T-helper 1 cell treated with Interleukin-12 subunit alpha and Interleukin-12 subunit beta and Interleukin-4 antibody, amounts not matched to agents 30 ng/mL and 1 ng/mL, for 36 hours (primary cell): ENCODE measurements around the gene ANKRD27. TPM values are rescaled to one million over a fixed set of nuclear protein-coding genes. Genes with fewer than 3 reads are reported as not detected.

Experiments
- intact Hi-C: fragments of 100-400 bp; cut with micrococcal nuclease; formaldehyde crosslinking; loops from one replicate; pipeline ENCODE4 v1.15.1; 2024
- total RNA-seq: library from RNA; stranded (reverse); gene quantifications from 2 replicates; pipeline ENCODE4 v1.2.3, GENCODE V29; 2022

Gene ANKRD27
- total RNA-seq, 1 donor from 2014 or later: 40.0 TPM

DNA sequence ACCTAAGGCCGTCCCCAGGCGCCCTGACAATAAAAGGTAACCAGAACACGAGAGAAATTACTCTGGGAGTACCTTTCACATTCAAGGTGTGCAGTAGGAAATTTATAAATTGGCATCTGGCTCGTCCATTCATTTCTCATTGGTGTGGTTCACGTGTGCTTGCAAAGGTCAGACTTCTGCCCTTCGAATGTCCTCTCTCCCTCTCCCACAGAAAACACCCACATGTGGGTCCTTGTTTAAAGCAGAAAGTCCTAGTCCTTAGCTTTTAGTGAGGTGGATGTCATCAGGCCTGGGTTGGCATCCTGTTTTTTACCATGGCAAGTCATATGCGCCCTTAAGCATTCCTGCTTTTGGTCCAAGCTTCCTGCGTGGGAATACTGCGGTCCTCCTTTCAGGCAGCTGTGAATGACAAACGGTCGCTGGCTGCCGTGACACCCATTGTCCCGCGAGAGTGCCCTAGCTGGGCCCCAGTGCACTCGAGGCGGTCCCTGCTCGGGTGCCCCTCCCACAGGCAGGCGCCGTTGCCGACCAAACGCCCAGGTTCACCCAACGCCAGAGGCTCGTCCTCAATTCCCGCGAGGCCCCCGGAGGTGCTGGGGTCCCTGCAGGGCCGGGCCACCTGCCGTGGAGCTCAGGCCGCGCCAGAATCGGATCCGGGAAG is 16.4 kb upstream of the ANKRD27 start, which contains the start of gene NUDT19:
NUDT19 (plus strand) TSS at position 531 of the 661 bp plus-strand sequence. CDS start 140 bp downstream, outside the sequence.
- intact Hi-C loops: loop anchor here (1.0 to 5.0 kb wide), 8 partner anchors 16 to 681 kb away; partner anchors contain the start of genes ANKRD27, CEBPG, DPY19L3 and FAAP24

DNA sequence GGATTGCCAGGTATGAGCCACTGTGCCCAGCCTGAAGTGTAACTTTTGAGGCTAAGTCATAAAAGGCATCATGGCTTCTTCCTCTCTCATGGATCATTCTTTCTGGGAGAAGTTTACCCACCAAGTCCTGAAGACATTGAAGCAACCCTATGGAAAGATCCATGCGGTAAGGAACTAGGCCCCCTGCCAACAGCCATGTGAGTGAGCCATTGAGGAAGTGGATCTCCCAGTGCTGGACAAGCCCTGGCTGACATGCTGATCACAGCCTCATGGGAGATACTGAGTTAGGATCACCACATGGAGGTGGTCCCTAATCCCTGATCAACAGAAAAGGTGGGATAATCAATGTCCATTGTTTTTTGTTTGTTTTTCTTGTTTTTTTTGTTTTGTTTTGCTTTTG is 13.3 kb upstream of the ANKRD27 start:
- intact Hi-C loops: no loop called here

DNA sequence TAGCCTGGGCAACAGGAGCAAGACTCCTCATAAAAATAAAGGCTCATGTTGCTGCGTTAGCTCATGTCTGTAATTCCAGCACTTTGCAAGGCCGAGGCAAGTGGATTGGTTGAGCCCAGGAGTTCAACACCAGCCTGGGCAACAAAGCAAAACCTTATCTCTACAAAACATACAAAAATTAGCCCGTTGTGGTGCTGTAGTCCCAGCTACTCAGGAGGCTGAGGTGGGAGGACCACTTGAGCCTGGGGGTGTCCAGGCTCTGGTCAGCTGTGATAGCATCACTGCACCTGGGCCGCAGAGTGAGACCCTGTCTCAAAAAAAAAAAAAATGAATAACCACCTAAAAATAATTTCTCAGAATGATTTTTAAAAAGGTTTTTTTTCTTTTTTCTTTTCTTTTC is 12.7 kb upstream of the ANKRD27 start:
- intact Hi-C loops: no loop called here

- intact Hi-C loops: no loop called here
These were observed 12.0 kb upstream of the ANKRD27 start for GRCh38 chr19:32686847-32687475.

- intact Hi-C loops: no loop called here
These were observed 7.3 kb upstream of the ANKRD27 start for GRCh38 chr19:32682317-32682716.

- intact Hi-C loops: no loop called here
These were observed 6.0 kb upstream of the ANKRD27 start for GRCh38 chr19:32680986-32681385.

DNA sequence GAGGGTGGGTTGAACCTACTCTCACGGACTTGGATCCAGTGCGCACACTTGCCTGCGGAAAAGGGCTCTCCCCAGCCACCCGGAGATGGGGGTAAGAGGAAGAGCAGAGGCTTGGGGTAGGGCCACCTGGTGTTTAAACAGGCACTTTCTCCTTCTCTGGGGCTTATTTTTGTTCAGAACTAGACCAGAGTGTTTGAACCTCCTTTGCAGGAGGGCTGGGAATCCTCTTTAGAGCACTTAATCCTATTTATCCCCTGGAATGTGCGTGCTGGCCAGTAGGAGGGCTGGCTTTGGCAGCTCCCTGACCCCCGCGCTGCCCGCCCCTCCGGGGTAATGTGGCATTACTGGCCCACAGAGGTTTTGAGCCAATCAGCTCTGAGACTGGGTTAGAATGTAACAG is 2.7 kb upstream of the ANKRD27 start:
- intact Hi-C loops: no loop called here

- intact Hi-C loops: no loop called here
These were observed 1.9 kb upstream of the ANKRD27 start for GRCh38 chr19:32676895-32677359.

- intact Hi-C loops: no loop called here
These were observed 1.4 kb upstream of the ANKRD27 start for GRCh38 chr19:32676186-32676894.

DNA sequence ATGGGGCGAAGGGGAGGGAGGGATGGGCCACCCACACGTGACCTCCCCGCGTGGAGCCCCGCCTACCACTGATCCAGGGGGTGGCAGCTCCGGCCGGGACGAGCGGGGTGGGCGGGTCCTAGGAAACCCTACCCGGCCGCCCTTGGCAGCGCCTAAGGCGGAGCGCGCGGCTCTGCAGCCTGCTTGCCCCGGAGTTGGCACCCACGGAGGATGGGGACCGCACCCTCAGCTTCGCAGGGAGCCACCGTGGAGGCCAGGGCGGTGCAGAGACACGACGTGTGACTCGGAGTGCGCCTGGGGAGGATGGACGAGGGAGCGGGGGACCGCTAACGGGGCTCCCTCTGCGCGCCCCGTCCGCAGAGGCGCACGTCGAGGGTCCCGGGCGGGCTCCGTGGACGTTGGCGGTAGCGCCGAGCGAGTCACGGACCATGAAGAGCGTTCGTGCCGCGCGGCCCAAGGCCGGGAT is 773 bp upstream of the ANKRD27 start, which contains the start of gene RGS9BP:
RGS9BP (plus strand) TSS at position 129 of the 466 bp plus-strand sequence. CDS start 416 bp downstream, outside the sequence.
- intact Hi-C loops: loop anchor here (1.0 to 2.0 kb wide), 13 partner anchors 16 to 1496 kb away; partner anchors contain the start of genes CEBPG, DPY19L3, FAAP24 and GPATCH1

GRCh38 chr19:32674153-32674930 is 638 bp downstream of the ANKRD27 start:
- intact Hi-C loops: loop anchor here (2.0 kb wide), 1 partner anchor 76 kb away; no protein-coding TSS in a partner anchor

DNA sequence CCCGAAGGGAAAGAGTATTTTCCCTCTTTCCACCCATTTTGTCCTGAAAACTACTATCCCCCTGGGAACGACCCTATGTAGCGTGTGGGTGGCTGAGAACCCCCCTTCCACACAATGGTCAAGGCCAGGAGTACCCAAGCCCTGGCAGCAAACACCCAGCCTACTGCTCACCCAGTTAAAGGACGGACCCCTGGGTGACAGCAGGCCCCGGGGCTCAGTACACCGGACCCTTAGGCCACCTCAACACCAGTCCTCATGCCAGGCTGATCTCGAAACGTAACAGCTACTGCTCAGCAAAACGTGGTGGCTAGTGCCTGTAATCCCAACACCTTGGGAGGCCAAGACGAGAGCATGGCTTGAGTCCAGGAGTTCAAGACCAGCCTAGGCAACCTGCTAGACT is 1.4 kb downstream of the ANKRD27 start:
- intact Hi-C loops: no loop called here

DNA sequence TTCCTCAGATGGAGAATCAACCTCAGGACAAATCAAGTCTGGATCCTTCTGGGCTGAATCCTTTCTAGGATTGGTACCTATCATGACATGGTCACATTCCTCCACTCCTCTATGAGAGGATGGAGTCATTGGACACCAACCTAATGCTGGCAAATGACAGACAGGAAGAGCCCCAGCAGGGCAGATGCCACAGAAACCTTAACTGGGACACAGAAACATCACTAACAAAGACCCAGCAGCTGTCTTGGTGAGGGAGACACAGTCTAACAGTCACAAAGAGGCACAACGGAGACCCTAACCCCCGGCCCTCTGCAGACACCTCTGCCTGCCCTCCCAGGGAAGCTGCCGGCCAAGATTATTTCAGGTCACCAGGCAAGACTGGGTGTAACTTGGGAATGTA is 2.1 kb downstream of the ANKRD27 start:
- intact Hi-C loops: no loop called here

DNA sequence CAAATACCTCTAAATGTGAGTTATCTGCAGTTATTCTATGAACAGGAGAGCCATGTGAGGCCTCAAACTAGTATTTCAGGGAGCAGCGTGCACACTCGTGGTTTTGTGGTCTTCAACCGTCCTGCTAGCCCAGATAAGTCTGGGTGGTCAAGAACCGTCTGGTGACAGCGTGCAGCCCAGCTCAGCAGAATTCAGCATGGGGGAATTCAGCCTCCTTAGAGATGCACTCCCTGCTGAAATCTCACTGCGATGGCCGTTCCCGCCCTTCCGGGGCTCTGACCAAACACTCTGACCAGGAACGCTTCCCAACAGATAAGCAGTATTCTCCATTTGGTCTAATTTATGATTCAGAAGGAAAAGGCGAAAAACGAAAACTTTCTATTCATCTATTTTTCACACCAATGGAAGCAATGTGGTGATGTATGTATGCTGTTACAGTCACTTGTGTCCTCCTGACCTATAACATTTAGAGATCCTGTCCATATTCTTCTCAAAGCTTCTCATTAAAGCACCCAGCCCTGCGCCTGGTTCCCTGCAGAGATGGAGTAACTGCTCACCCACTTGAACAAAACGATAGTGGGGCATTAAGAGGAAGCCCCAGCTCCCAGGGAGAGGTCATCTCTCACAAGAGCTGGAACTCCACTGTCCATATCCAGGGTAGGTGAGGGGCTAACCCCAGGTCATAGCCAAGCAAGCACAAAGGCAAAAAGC is 2.9 kb downstream of the ANKRD27 start:
- intact Hi-C loops: no loop called here

DNA sequence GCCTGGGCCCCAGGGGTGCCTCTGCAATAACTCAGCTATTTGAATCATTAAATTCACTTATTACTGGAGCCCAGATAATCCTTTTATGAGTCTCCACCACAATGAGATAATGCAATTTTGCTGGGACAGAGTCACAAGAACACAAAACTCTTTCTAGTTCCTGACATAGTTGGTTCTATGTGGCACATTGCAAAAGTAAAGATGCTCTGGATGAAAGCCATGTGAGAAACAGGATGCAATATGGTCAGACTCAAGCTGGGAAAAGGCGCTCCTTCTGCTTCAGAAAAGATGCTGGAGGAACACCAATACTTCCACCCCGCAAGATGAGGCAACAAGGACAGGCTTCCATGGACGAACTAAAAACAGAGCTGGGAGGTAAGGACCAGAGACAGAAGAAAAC is 5.7 kb downstream of the ANKRD27 start:
- intact Hi-C loops: no loop called here

DNA sequence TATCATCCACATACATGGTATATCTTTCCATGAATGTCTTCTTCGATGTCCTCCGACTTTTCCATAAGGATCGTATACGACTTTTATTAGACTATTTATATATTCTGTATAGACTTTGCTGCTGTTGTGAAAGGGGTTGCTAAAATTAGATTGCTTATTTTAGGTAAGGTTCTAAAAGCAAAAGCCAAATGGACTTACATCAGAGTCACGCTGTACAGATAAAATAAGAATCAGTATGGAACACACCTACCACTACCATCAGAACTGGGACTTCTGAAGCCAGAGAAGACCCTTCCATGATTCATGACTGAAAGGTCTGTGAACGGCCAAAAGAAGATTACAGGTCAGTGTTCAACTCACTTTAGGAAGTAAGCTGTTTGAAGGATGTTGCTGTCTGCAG is 8.9 kb downstream of the ANKRD27 start:
- intact Hi-C loops: no loop called here

DNA sequence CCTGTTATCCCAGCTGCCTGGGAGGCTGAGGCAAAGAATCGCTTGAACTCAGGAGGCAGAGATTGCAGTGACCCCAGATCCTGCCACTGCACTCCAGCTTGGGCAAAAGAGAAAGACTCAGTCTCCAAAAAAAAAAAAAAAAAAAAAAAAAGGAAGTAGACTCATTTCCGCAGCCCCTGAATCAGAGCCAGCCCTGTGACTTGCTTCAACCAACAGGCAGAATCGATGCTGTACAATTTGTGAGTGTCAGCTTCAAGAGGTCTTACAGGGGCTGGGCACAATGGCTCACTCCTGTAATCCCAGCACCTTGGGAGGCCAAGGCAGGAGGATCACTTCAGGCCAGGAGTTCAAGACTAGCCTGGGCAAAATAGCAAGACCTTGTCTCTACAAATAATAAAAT is 12.8 kb downstream of the ANKRD27 start:
- intact Hi-C loops: no loop called here

DNA sequence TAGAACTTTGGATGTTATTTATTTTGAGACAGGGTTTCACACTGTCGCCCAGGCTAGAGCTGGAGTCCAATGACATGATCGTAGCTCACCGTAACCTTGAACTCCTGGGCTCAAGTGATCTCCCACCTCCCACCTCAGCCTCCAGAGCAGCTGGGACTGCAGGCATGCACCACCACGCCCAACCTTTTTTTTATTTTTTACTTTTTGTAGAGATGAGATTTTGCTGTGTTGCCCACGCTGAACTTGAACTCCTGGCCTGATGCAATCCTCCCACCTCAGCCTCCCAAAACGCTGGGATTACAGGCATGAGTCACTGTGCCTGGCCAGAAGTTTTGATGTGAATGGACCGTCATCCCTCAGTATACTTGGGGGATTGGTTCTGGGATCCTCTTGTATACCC is 13.7 kb downstream of the ANKRD27 start:
- intact Hi-C loops: no loop called here

GRCh38 chr19:32658527-32658926 is 16.5 kb downstream of the ANKRD27 start:
- intact Hi-C loops: no loop called here

DNA sequence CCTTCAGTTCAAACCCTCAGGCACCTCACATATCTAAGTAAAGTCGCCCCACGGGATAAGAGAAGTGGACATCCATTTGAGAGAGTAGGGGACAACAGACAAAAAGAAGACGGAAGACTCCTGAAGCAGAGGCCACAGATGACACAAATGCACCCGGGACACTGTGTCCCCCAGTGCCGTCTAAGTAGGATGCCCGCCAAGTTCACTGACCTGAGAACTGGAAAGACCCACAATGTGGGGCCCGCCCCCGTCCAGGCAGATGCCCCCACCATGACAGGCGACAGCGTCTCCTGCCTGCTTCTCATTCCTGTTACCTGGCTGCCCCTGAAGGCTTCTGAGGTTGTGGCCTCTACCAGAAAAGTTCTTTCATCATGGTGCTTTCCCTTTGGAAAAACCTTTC is 16.9 kb downstream of the ANKRD27 start:
- intact Hi-C loops: no loop called here
